ENCODE measurements around the gene KIF5C. TPM values are rescaled to one million over a fixed set of nuclear protein-coding genes. Genes with fewer than 3 reads are reported as not detected.

The KIF5C gene
- total RNA-seq, 2 donors from 2014 or later, result 23.9 to 29.1 TPM

DNA sequence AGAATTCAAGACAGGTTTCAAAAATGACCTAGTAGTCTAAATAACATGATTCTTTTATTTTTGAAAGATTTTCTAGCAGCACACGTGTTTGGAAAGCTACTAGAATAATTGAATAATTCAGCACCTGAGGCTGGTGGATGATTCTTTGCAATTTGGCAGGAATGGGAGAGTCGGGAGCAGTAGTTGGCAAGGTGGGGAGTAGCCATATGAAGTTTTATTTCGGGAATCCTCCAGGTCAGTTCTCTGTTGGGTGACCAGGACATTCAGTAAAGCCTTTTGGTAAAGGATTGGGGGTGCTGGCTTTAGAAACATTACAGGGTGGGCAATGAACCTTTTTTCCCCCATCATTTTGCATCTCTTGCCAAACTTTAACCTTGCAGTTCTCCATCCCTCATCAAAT is 88.4 kb downstream of the KIF5C start:
- peaks cover 2 to 4% of the 10 kb centered on the region in 2 donors for H3K36me3 Mint-ChIP-seq (ENCODE audit: insufficient read depth in 2 of 2)

DNA sequence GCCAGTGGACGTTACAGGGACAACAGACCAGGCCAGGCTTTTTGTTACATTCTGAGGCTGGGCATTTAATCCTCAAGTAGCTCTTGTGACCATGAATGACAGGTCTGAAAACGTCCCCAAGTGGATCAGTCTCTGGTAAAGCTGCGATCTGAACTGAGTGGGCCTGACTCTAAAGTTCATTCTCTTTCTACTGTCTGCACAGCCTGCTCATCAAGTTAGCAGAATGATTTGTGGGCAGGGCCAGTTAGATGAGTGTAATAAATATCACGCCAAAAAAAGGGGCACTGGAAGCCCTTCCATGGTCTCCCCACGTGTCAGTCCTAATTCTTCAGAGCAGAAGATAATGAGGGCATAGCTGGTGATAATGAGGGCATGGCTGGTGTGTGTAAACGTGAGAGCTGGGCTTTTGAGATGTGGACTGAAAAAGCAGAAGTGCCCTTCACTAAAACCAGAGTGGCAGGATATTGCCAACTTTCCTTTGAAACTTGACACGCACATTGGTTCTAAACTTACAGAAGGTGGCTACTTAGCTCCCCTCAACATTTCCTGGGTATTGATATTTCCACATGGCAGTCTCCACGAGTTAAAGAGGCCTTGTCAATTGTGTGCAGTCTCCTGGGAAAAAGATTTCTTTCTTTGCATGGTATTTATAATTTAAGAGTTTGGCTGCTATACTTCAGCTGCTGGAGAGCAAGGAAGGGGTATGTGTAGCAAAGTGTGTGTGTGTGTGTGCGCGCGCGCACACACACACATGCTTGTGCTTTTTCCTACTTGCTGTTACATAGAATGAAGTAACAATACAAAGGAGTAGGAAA is 90.8 kb downstream of the KIF5C start:
- H3K9me3 Mint-ChIP-seq, result no peaks in the 10 kb centered on the region
- H3K27me3 Mint-ChIP-seq (ENCODE audit: low read depth), result no peaks in the 10 kb centered on the region
- DNase-seq (no peak), ATAC-seq (replicated peaks in 1 of 2) (no peak)
- peaks cover 2 to 4% of the 10 kb centered on the region in 2 donors for H3K36me3 Mint-ChIP-seq (ENCODE audit: insufficient read depth in 2 of 2)
- no peaks in the 10 kb centered on the region for H3K4me1 Mint-ChIP-seq (ENCODE audit: low read depth)
- H3K4me3 Mint-ChIP-seq, result no peak overlapping the region
- no peak overlapping the region for H3K27ac Mint-ChIP-seq

More for the DNA sequence above, 88.4 kb downstream of the KIF5C start:
- DNase-seq, result no peak
- no peak overlapping the region for H3K27ac Mint-ChIP-seq
- H3K4me1 Mint-ChIP-seq (ENCODE audit: low read depth), result no peaks in the 10 kb centered on the region
- H3K9me3 Mint-ChIP-seq, result no peaks in the 10 kb centered on the region
- H3K27me3 Mint-ChIP-seq (ENCODE audit: low read depth), result no peaks in the 10 kb centered on the region
- no peak for ATAC-seq (replicated peaks in 1 of 2)
- H3K4me3 Mint-ChIP-seq, result no peak overlapping the region

GRCh38 chr2:148966438-148966758 is 91.4 kb downstream of the KIF5C start:
- Mint-ChIP-seq H3K9me3 (no peaks in the 10 kb centered on the region), H3K4me3 (no peak overlapping the region), H3K27me3 (ENCODE audit: low read depth) (no peaks in the 10 kb centered on the region), H3K27ac (no peak overlapping the region), H3K36me3 (ENCODE audit: insufficient read depth in 2 of 2) (peaks cover 2 to 4% of the 10 kb centered on the region in 2 donors), H3K4me1 (ENCODE audit: low read depth) (no peaks in the 10 kb centered on the region)
- DNase-seq, result no peak
- no peak for ATAC-seq (replicated peaks in 1 of 2)

- no peaks in the 10 kb centered on the region for H3K27me3 Mint-ChIP-seq (ENCODE audit: low read depth)
- H3K36me3 Mint-ChIP-seq (ENCODE audit: insufficient read depth in 2 of 2), result no peaks in the 10 kb centered on the region
- ATAC-seq (replicated peaks in 1 of 2), result no peak
- no peaks in the 10 kb centered on the region for H3K9me3 Mint-ChIP-seq
- DNase-seq, result no peak
- no peak overlapping the region for H3K4me3 Mint-ChIP-seq
- no peaks in the 10 kb centered on the region for H3K4me1 Mint-ChIP-seq (ENCODE audit: low read depth)
- no peak overlapping the region for H3K27ac Mint-ChIP-seq
These were observed 92.0 kb downstream of the KIF5C start for GRCh38 chr2:148967056-148967455.

- H3K27me3 Mint-ChIP-seq (ENCODE audit: low read depth), result no peaks in the 10 kb centered on the region
- no peak overlapping the region for H3K27ac Mint-ChIP-seq
- no peak for ATAC-seq (replicated peaks in 1 of 2)
- no peak overlapping the region for H3K4me3 Mint-ChIP-seq
- H3K36me3 Mint-ChIP-seq (ENCODE audit: insufficient read depth in 2 of 2), result no peaks in the 10 kb centered on the region
- no peaks in the 10 kb centered on the region for H3K9me3 Mint-ChIP-seq
- H3K4me1 Mint-ChIP-seq (ENCODE audit: low read depth), result no peaks in the 10 kb centered on the region
- DNase-seq, result no peak
These were observed 92.6 kb downstream of the KIF5C start for GRCh38 chr2:148967578-148967977.

DNA sequence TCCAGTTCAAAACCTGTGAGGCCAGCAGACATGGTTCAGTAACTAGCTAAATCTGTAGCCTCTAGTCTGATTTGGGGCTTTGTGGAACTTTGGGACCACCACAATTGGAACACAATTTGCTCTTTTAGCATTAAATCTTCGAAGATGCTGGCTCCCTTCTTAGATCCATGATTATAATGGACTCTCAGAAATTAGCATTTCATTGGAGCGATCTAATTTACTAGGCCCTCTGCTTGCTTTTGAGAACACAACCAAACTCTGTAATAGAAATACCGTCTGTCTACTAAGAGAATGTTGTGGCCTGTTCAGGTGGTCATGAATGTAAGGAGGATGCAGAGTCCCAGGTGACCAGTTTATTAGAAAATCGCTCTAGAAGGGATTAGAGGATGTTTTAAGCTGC is 93.3 kb downstream of the KIF5C start:
- H3K27me3 Mint-ChIP-seq (ENCODE audit: low read depth), result no peaks in the 10 kb centered on the region
- H3K36me3 Mint-ChIP-seq (ENCODE audit: insufficient read depth in 2 of 2), result no peaks in the 10 kb centered on the region
- no peaks in the 10 kb centered on the region for H3K4me1 Mint-ChIP-seq (ENCODE audit: low read depth)
- DNase-seq (no peak), ATAC-seq (replicated peaks in 1 of 2) (no peak)
- H3K9me3 Mint-ChIP-seq, result no peaks in the 10 kb centered on the region
- H3K27ac Mint-ChIP-seq, result no peak overlapping the region
- no peak overlapping the region for H3K4me3 Mint-ChIP-seq

GRCh38 chr2:148968776-148969319 is 93.8 kb downstream of the KIF5C start:
- no peak for ATAC-seq (replicated peaks in 1 of 2)
- no peaks in the 10 kb centered on the region for H3K27me3 Mint-ChIP-seq (ENCODE audit: low read depth)
- H3K4me1 Mint-ChIP-seq (ENCODE audit: low read depth), result no peaks in the 10 kb centered on the region
- no peak for DNase-seq
- peaks cover 2 to 4% of the 10 kb centered on the region in 2 donors for H3K36me3 Mint-ChIP-seq (ENCODE audit: insufficient read depth in 2 of 2)
- no peaks in the 10 kb centered on the region for H3K9me3 Mint-ChIP-seq
- no peak overlapping the region for H3K27ac Mint-ChIP-seq
- H3K4me3 Mint-ChIP-seq, result no peak overlapping the region

DNA sequence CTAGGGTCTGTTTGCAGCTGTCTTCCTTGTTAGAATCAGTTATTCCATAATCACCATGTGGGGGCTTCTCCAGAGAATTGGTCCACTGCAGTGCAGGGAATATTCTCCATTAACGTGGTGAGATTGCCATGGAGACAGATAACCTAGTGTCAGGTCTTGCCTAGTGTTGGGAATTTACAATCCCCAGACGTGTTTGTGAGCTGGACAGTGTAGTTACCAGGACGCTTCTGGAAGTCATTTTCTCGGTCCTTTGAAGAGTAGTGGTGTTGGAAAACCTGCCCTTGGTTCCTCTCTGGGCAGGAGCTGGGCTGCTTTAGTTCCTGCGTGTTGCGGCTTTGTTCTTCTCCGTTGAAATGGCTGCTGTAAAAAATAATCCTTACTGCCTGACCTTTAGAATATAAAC is 94.6 kb downstream of the KIF5C start:
- H3K9me3 Mint-ChIP-seq, result no peaks in the 10 kb centered on the region
- H3K36me3 Mint-ChIP-seq (ENCODE audit: insufficient read depth in 2 of 2), result peaks cover 2 to 5% of the 10 kb centered on the region in 2 donors
- ATAC-seq (replicated peaks in 1 of 2) (no peak), DNase-seq (no peak)
- H3K4me1 Mint-ChIP-seq (ENCODE audit: low read depth), result no peaks in the 10 kb centered on the region
- H3K27ac Mint-ChIP-seq, result no peak overlapping the region
- H3K4me3 Mint-ChIP-seq, result no peak overlapping the region
- no peaks in the 10 kb centered on the region for H3K27me3 Mint-ChIP-seq (ENCODE audit: low read depth)

DNA sequence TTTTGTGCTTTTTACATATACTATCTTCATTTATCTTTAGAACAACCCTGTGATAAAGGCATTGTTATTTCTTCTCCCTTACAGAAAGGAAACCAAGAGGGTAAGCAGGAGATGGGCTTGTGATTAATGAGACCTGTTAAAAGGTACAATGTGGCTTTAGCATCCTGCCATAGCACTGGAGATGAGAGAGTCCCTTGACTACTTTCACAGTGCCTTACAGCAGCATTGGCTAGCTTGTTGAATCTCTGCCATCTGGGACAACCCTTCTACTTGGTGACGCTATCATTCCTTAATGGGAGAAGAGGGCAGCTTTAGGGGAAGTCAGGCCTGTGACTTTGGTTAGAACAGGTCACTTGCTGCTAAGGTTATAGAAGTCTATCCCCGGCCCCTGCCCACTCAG is 95.4 kb downstream of the KIF5C start:
- Mint-ChIP-seq H3K4me1 (ENCODE audit: low read depth) (no peaks in the 10 kb centered on the region), H3K27me3 (ENCODE audit: low read depth) (no peaks in the 10 kb centered on the region), H3K4me3 (no peak overlapping the region), H3K27ac (no peak overlapping the region), H3K36me3 (ENCODE audit: insufficient read depth in 2 of 2) (peaks cover 2 to 5% of the 10 kb centered on the region in 2 donors), H3K9me3 (no peaks in the 10 kb centered on the region)
- ATAC-seq (replicated peaks in 1 of 2) (no peak), DNase-seq (no peak)

- Mint-ChIP-seq H3K36me3 (ENCODE audit: insufficient read depth in 2 of 2) (peaks cover 2 to 5% of the 10 kb centered on the region in 2 donors), H3K4me1 (ENCODE audit: low read depth) (no peaks in the 10 kb centered on the region), H3K27ac (no peak overlapping the region), H3K4me3 (no peak overlapping the region), H3K27me3 (ENCODE audit: low read depth) (no peaks in the 10 kb centered on the region), H3K9me3 (no peaks in the 10 kb centered on the region)
- DNase-seq, result no peak
- ATAC-seq (replicated peaks in 1 of 2), result no peak
These were observed 96.5 kb downstream of the KIF5C start for GRCh38 chr2:148971547-148971946.

DNA sequence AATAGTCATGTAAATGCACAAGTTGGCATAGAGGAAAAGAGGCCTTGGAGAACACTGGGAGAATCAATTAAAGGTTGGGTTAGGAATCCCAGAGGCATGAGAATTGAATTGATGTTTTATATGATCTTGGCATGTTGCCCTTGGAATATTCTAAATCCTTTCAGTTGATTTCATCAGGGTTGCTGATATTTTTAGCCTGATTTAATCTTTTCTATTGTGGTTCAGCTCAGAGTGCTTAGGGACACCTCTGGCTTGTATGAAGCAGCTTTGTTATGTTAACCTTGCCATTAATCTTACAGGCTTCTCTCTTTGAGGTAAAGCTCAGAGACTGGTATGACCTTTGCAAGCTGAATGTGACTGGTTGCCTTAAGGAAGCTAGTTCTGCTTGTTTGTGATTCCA is 99.1 kb downstream of the KIF5C start:
- Mint-ChIP-seq H3K27me3 (ENCODE audit: low read depth) (no peaks in the 10 kb centered on the region), H3K36me3 (ENCODE audit: insufficient read depth in 2 of 2) (peaks cover 2 to 5% of the 10 kb centered on the region in 2 donors), H3K9me3 (no peaks in the 10 kb centered on the region), H3K4me3 (no peak overlapping the region), H3K4me1 (ENCODE audit: low read depth) (no peaks in the 10 kb centered on the region), H3K27ac (no peak overlapping the region)
- ATAC-seq (replicated peaks in 1 of 2), result no peak
- DNase-seq, result no peak

DNA sequence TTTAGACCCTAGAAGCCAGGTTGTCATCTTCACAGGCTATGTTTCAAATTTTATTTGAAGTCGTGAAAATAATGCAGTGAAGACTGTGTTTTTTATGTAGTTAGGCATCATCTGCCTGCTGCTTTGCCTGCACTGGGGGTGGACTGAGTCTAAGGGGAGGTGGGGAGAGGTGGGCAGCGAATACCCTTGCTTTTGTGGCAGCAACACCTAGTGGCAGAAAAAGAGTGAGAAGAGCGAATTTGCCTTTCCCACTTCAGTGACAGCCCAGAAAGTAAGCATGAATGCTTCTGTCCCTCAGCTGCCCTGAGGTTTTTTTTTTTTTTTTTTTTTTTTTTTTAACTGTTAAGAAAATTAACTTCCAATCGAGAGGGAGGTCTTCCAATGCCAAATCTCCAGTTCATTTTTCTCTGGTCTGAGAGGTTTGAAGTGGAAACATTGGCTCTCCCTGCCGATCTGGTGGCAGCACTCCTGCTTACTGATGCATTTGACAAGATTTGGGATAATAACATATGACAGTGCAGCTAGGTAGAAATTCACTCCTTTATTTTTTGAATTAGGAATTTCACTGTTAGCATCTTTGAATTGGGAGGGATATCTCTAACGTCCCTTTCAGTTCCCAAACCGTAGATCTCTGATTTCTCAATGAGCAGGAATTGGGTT is 103.1 kb downstream of the KIF5C start:
- Mint-ChIP-seq H3K27ac (no peak overlapping the region), H3K4me1 (ENCODE audit: low read depth) (no peaks in the 10 kb centered on the region), H3K36me3 (ENCODE audit: insufficient read depth in 2 of 2) (peaks cover 2 to 5% of the 10 kb centered on the region in 2 donors), H3K9me3 (no peaks in the 10 kb centered on the region), H3K27me3 (ENCODE audit: low read depth) (no peaks in the 10 kb centered on the region), H3K4me3 (no peak overlapping the region)
- DNase-seq, result no peak
- no peak for ATAC-seq (replicated peaks in 1 of 2)

DNA sequence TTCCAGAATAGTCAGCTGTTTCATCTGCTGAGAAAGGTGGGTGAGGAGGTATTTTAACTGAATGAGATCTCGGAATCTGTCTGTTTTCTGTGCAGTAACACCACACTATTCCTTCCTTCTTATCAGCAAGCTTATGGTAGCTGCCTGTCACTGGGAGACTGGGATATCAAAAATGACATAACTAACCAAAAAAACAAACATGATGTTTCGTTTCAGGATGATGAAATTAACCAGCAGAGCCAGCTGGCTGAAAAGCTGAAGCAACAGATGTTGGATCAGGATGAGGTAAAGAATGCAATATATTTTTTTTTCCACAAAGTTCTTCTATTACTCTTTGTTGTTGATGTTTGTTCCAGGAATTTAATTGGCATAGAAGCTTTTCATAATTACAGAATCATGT is 103.7 kb downstream of the KIF5C start:
- DNase-seq (no peak), ATAC-seq (replicated peaks in 1 of 2) (no peak)
- Mint-ChIP-seq H3K4me1 (ENCODE audit: low read depth) (no peaks in the 10 kb centered on the region), H3K36me3 (ENCODE audit: insufficient read depth in 2 of 2) (peaks cover 0 to 3% of the 10 kb centered on the region in 2 donors), H3K27ac (no peak overlapping the region), H3K27me3 (ENCODE audit: low read depth) (no peaks in the 10 kb centered on the region), H3K4me3 (no peak overlapping the region), H3K9me3 (no peaks in the 10 kb centered on the region)

All from activated T-cell treated with anti-CD3 and anti-CD28 coated beads, Interleukin-2, amount 50 U/mL, for 72 hours (primary cell).